Activated CD4-positive, alpha-beta T cell treated with anti-CD3 and anti-CD28 coated beads for 36 hours (primary cell): ENCODE data around the gene ZNF516. TPM values are rescaled to one million over a fixed set of nuclear protein-coding genes. Genes with fewer than 3 reads are reported as not detected.

ENCODE experiments used
- ATAC-seq: fragments of 200-7000 bp; cut with Tn5 transposase; one replicate; pipeline ENCODE4 v1.10.0; 2021; ENCODE audit warnings: mild to moderate bottlenecking, moderate library complexity
- CTCF ChIA-PET: fragments of 350-600 bp; sonication (Branson Sonifier 250); formaldehyde crosslinking; loops from one replicate; lab custom pipeline; 2021; ENCODE audit warnings: antibody characterized with exemption; lab: Charles Lee
- POLR2A ChIA-PET: fragments of 350-600 bp; sonication (Branson Sonifier 250); formaldehyde crosslinking; loops from one replicate; lab custom pipeline; 2021; ENCODE audit warnings: antibody characterized with exemption, inconsistent platforms; lab: Charles Lee
- DNase-seq: peaks from one replicate; pipeline ENCODE4 v3.0.0-alpha.2; 2020
- H3K27ac Mint-ChIP-seq: one replicate; pipeline ENCODE4 v1.8.0; 2021; ENCODE audit warnings: mixed read lengths
- H3K27me3 Mint-ChIP-seq: one replicate; pipeline ENCODE4 v1.8.0; 2021; ENCODE audit warnings: mixed read lengths
- H3K36me3 Mint-ChIP-seq: one replicate; pipeline ENCODE4 v1.8.0; 2021; ENCODE audit warnings: low read depth, mixed read lengths
- H3K4me1 Mint-ChIP-seq: one replicate; pipeline ENCODE4 v1.8.0; 2021; ENCODE audit warnings: mixed read lengths
- H3K4me3 Mint-ChIP-seq: one replicate; pipeline ENCODE4 v1.8.0; 2021; ENCODE audit warnings: mild to moderate bottlenecking, moderate library complexity, mixed read lengths
- H3K9me3 Mint-ChIP-seq: one replicate; pipeline ENCODE4 v1.8.0; 2021; ENCODE audit warnings: low read depth, mixed read lengths
- intact Hi-C, 2 experiments: fragments of 100-400 bp; cut with DNase I in 1 of 2; cut with micrococcal nuclease in 1 of 2; formaldehyde crosslinking; loops; one replicate each; pipeline versions ENCODE4 v1.14.2 to v1.15.1; 2022 to 2024; cut with DNase I, micrococcal nuclease
- total RNA-seq, 2 experiments: library from RNA; stranded (reverse); gene quantifications; one replicate each; pipeline ENCODE4 v1.2.3, GENCODE V29; 2021

The ZNF516 gene
- total RNA-seq, 2 experiments from 2014 or later, result 6.8 to 9.9 TPM

DNA sequence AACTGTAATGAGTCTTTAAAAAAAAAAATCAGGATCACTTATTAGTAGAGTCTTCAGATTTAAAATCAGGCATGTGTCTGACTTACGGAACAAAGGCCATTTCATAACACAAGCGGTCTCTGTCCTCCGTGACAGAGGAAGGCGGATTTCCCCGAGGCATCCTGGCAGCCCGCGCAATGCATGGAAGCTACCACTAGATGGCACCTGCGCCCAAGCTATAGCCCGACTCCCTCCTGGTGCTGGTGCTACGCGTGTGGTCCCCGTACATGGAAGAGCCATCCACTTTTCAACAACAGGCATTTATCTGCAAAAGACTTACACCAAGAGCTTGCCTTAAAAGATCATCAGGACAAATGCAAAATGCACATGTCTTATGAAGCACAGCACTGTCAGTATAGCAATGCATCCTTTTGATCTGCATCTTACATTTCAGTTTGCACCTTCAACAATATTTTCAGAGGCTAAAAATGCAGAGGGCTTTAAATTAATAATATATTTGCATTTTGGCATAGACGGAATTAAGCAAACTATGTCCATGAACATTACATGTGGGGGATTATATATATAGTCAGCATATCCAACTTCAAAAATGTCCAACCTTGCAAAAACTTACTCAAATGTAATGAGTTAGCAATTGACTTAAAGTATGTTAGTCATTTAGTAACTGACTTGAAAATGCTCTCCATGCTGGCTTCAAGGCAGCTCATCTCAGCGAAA lies 96.0 kb downstream of the ZNF516 start:
- Mint-ChIP-seq H3K4me1 (peaks cover 5% of the 10 kb centered on the region), H3K27ac (no peak overlapping the region), H3K27me3 (no peaks in the 10 kb centered on the region), H3K4me3 (no peak overlapping the region), H3K9me3 (no peaks in the 10 kb centered on the region), H3K36me3 (no peaks in the 10 kb centered on the region)
- ATAC-seq (peak; percentile 96), DNase-seq (peak; percentile 87)
- ChIA-PET POLR2A (no interaction called here), CTCF (interaction anchor here (0.5 to 6.0 kb wide), 23 partner anchors 12 to 941 kb away, joined by 3 to 65 read pairs (median 4); no protein-coding TSS in a partner anchor)
- intact Hi-C loops, result loop anchor here (1.0 to 5.0 kb wide), 8 partner anchors 94 to 404 kb away; no protein-coding TSS in a partner anchor

DNA sequence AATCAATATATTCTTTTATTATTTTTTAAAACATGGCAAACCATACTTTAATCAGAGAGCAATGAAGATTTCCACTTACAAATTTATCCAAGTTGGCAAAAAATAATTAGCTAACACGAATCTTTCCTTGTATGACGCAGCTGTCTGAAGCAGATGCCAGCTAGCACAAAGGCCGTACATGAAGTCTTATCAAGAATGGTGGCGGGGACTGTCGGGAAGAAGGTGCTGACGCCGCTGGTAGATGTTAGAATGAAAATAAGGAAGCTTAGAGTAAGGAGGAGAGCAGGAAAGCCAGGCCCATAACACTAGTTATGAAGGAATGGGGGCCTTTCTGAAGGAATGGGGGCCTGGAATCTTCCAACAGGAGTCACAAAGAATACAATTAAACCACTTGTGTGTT lies 96.7 kb downstream of the ZNF516 start:
- Mint-ChIP-seq H3K36me3 (no peaks in the 10 kb centered on the region), H3K9me3 (no peaks in the 10 kb centered on the region), H3K4me3 (no peak overlapping the region), H3K27me3 (no peaks in the 10 kb centered on the region), H3K27ac (no peak overlapping the region), H3K4me1 (peaks cover 5% of the 10 kb centered on the region)
- DNase-seq (no peak), ATAC-seq (no peak)
- POLR2A ChIA-PET, result no interaction called here
- CTCF ChIA-PET, result interaction anchor here (0.6 to 6.0 kb wide), 21 partner anchors 9 to 323 kb away, joined by 3 to 65 read pairs (median 4); no protein-coding TSS in a partner anchor
- intact Hi-C loops, result loop anchor here (2.0 to 5.0 kb wide), 4 partner anchors 95 to 405 kb away; no protein-coding TSS in a partner anchor

DNA sequence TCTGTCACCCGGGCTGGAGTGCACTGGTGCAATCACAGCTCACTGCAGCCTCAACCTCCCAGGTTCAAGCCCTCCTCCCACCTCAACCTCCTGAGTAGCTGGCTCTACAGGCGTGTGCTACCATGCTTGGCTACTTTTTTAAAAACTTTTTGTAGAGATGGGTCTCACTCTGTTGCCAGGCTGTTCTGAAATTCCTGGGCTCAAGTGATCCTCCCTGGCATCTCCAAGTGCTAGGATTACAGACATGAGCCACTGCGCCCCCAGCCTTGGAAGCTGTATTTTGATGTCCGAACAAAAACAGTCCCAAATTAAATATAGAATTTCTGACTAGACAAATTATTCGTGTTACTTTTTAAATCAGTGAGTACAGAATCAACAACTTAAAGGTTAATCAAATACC lies 97.4 kb downstream of the ZNF516 start:
- H3K36me3 Mint-ChIP-seq, result no peaks in the 10 kb centered on the region
- intact Hi-C loops, result loop anchor here (2.0 to 5.0 kb wide), 4 partner anchors 95 to 405 kb away; no protein-coding TSS in a partner anchor
- H3K4me1 Mint-ChIP-seq, result peaks cover 5% of the 10 kb centered on the region
- CTCF ChIA-PET, result interaction anchor here (0.6 to 6.0 kb wide), 12 partner anchors 8 to 1510 kb away, joined by 3 to 65 read pairs (median 4); no protein-coding TSS in a partner anchor
- H3K27ac Mint-ChIP-seq, result no peak overlapping the region
- DNase-seq (no peak), ATAC-seq (no peak)
- H3K27me3 Mint-ChIP-seq, result no peaks in the 10 kb centered on the region
- no peak overlapping the region for H3K4me3 Mint-ChIP-seq
- POLR2A ChIA-PET, result no interaction called here
- H3K9me3 Mint-ChIP-seq, result no peaks in the 10 kb centered on the region

DNA sequence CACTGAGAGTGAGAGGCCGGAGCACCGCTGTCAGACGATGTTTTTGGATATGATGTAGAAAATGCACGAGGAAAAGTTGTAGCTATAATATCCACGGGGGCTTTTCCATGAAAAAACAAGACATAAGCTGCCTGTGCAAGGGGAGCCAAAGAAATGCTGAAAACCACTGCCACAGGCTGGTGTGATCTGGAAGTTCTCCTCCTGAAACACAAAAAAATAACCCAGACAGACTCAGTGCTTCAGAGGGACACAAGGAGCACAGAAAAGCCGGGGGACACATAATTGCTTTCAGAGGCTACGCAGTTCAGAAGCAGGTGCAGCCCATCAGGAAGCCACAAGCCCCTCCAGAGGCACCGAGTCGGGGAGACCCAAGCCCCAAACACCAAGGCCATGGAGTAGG lies 98.2 kb downstream of the ZNF516 start:
- ATAC-seq (no peak), DNase-seq (peak; percentile 3)
- no peak overlapping the region for H3K27ac Mint-ChIP-seq
- no peaks in the 10 kb centered on the region for H3K36me3 Mint-ChIP-seq
- no peaks in the 10 kb centered on the region for H3K27me3 Mint-ChIP-seq
- intact Hi-C loops, result loop anchor here in 1 of 2 experiments (5.0 kb wide), 1 partner anchor 181 kb away; no protein-coding TSS in a partner anchor
- CTCF ChIA-PET, result interaction anchor here (0.6 to 6.0 kb wide), 4 partner anchors 9 to 313 kb away, joined by 3 to 65 read pairs (median 15); no protein-coding TSS in a partner anchor
- H3K4me1 Mint-ChIP-seq, result peaks cover 9% of the 10 kb centered on the region
- no peaks in the 10 kb centered on the region for H3K9me3 Mint-ChIP-seq
- no peak overlapping the region for H3K4me3 Mint-ChIP-seq
- POLR2A ChIA-PET, result no interaction called here

DNA sequence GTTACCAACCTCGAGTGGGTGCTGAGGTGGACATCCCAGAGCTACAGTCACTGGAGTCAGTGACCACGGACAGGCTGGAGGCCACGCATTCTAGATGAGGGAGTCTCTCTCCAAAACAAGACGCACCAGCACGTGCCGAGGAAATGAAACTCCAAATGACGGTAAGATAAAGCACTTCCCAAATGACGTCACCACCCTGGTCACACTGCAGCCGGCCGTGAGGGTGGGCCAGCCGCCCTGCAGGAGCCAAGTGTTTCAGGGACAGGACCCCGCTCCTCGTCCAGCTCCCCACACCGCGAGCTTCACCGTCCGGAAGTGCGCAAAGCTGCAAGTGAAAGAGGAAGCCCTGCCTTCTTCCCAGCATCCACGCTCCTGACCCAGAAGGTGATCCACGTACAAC lies 99.4 kb downstream of the ZNF516 start:
- Mint-ChIP-seq H3K4me1 (peaks cover 9% of the 10 kb centered on the region), H3K9me3 (no peaks in the 10 kb centered on the region), H3K4me3 (no peak overlapping the region), H3K36me3 (no peaks in the 10 kb centered on the region), H3K27me3 (no peaks in the 10 kb centered on the region), H3K27ac (no peak overlapping the region)
- DNase-seq (peak; percentile 3), ATAC-seq (no peak)
- CTCF ChIA-PET, result interaction anchor here (0.7 to 6.0 kb wide), 2 partner anchors 61 to 314 kb away, joined by 3 to 65 read pairs; no protein-coding TSS in a partner anchor
- POLR2A ChIA-PET, result no interaction called here
- intact Hi-C loops, result loop anchor here in 1 of 2 experiments (5.0 kb wide), 1 partner anchor 182 kb away; no protein-coding TSS in a partner anchor

GRCh38 chr18:76394780-76395476 lies 100.1 kb downstream of the ZNF516 start:
- CTCF ChIA-PET, result interaction anchor here (0.7 kb wide), 1 partner anchor 61 kb away, joined by 3 read pairs; no protein-coding TSS in a partner anchor

GRCh38 chr18:76392349-76392748 lies 102.7 kb downstream of the ZNF516 start:
- Mint-ChIP-seq H3K27ac (no peak overlapping the region), H3K4me3 (no peak overlapping the region), H3K27me3 (no peaks in the 10 kb centered on the region), H3K4me1 (peaks cover 15% of the 10 kb centered on the region), H3K9me3 (no peaks in the 10 kb centered on the region), H3K36me3 (peaks cover 1% of the 10 kb centered on the region)
- CTCF ChIA-PET, result no interaction called here
- no peak for ATAC-seq
- intact Hi-C loops, result no loop called here
- POLR2A ChIA-PET, result no interaction called here
- DNase-seq, result peak; percentile 3

More at GRCh38 chr18:76394780-76395476, 100.1 kb downstream of the ZNF516 start:
- DNase-seq (peak; percentile 3), ATAC-seq (no peak)
- intact Hi-C loops, result loop anchor here in 1 of 2 experiments (5.0 kb wide), 1 partner anchor 182 kb away; no protein-coding TSS in a partner anchor
- no peak overlapping the region for H3K4me3 Mint-ChIP-seq
- no peaks in the 10 kb centered on the region for H3K9me3 Mint-ChIP-seq
- POLR2A ChIA-PET, result no interaction called here
- H3K27me3 Mint-ChIP-seq, result no peaks in the 10 kb centered on the region
- no peaks in the 10 kb centered on the region for H3K36me3 Mint-ChIP-seq
- no peak overlapping the region for H3K27ac Mint-ChIP-seq
- H3K4me1 Mint-ChIP-seq, result peaks cover 11% of the 10 kb centered on the region

DNA sequence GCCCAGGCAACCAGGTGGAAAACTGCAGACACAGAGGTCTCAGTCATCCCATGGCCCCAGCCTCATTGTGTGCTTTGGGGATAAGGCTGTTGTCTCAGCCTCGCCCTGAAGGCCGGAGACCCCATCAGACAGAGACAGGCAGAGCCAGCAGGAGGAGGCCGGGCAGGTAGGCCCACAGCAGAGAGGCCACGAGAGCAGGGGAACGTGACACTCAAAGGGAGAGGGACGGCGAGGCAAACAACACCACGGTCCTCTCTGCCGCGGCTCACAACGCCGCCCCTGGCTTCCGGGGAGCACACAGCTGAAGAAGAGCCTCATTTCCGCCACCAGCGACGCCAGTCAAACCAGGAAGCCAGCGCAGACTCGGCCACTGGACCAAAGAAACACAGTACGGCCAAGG lies 103.3 kb downstream of the ZNF516 start:
- intact Hi-C loops, result no loop called here
- peaks cover 19% of the 10 kb centered on the region for H3K4me1 Mint-ChIP-seq
- ChIA-PET CTCF (no interaction called here), POLR2A (no interaction called here)
- no peak overlapping the region for H3K27ac Mint-ChIP-seq
- no peaks in the 10 kb centered on the region for H3K27me3 Mint-ChIP-seq
- ATAC-seq (no peak), DNase-seq (peak; percentile 4)
- H3K9me3 Mint-ChIP-seq, result no peaks in the 10 kb centered on the region
- peaks cover 1% of the 10 kb centered on the region for H3K36me3 Mint-ChIP-seq
- no peak overlapping the region for H3K4me3 Mint-ChIP-seq

- no peak overlapping the region for H3K4me3 Mint-ChIP-seq
- DNase-seq (peak; percentile 2), ATAC-seq (no peak)
- no peaks in the 10 kb centered on the region for H3K27me3 Mint-ChIP-seq
- peaks cover 1% of the 10 kb centered on the region for H3K36me3 Mint-ChIP-seq
- no peak overlapping the region for H3K27ac Mint-ChIP-seq
- no peaks in the 10 kb centered on the region for H3K9me3 Mint-ChIP-seq
- intact Hi-C loops, result no loop called here
- ChIA-PET POLR2A (no interaction called here), CTCF (interaction anchor here (0.6 to 0.7 kb wide), 2 partner anchors 319 to 1818 kb away, joined by 3 to 4 read pairs; no protein-coding TSS in a partner anchor)
- peaks cover 26% of the 10 kb centered on the region for H3K4me1 Mint-ChIP-seq
Observed at GRCh38 chr18:76391038-76391437, 104.0 kb downstream of the ZNF516 start.

DNA sequence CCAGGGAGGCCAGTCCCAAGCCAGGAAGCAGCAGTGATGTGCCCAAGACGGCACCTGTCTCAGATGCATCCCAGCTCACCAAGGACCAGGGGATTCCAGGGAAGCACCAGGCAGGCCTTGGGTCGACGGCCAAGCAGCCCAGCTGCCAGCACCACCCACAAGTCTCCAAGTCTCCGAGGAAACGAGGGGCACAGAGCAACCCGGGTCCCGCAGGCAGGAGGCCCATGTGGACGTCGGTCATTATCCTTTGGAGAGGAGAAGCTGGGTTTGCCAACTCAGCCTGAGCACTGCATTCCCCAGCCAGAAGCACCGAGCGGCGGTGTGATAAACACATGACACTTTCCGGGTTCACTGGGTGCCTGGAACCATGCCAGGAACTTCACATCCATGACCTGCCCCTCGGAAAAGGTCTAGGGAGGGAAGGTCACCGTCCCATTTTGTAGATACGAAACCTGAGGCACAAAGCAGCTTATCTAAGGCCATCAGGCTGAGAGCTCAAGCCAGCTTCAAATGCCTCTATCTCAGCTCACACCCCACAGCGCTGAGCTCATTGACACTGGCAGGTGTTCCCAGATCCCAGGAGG lies 104.5 kb downstream of the ZNF516 start:
- ChIA-PET POLR2A (no interaction called here), CTCF (interaction anchor here (0.6 to 0.7 kb wide), 2 partner anchors 320 to 1817 kb away, joined by 3 to 4 read pairs; no protein-coding TSS in a partner anchor)
- Mint-ChIP-seq H3K27me3 (no peaks in the 10 kb centered on the region), H3K4me3 (no peak overlapping the region), H3K9me3 (no peaks in the 10 kb centered on the region), H3K4me1 (peaks cover 30% of the 10 kb centered on the region), H3K36me3 (peaks cover 1% of the 10 kb centered on the region), H3K27ac (no peak overlapping the region)
- DNase-seq (no peak), ATAC-seq (no peak)
- intact Hi-C loops, result no loop called here

DNA sequence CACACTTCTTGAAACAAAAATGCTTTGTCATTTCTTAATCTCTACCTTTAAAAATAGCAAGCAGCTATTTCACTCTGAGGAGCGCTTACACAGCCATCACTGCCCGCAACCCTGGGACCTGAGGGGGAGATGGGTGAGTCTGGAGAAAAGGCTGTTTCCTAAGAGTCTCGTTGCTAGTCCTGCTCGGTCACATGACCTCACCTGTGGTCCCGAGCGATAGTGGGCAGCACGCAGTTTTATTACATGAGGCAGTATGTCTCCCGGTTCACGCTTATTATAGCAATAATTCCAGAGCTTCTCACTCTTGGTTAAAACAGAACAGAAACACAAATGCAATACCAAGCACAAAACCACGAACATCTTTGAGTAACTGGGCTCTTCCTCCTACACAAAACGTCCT lies 105.3 kb downstream of the ZNF516 start:
- ChIA-PET CTCF (interaction anchor here (0.6 kb wide), 1 partner anchor 8 kb away, joined by 3 read pairs; no protein-coding TSS in a partner anchor), POLR2A (no interaction called here)
- Mint-ChIP-seq H3K27ac (no peak overlapping the region), H3K9me3 (no peaks in the 10 kb centered on the region), H3K27me3 (no peaks in the 10 kb centered on the region), H3K4me3 (no peak overlapping the region), H3K4me1 (peaks cover 30% of the 10 kb centered on the region), H3K36me3 (peaks cover 1% of the 10 kb centered on the region)
- no peak for DNase-seq
- intact Hi-C loops, result no loop called here
- ATAC-seq, result no peak
